DOHH2 (cell line): Measurements from ENCODE around the gene SMIM36.

ENCODE experiments used
- CTCF ChIP-seq: fragments of 200-600 bp; sonication (generic); IDR thresholded peaks from one replicate; pipeline ENCODE4 v1.5.1; 2014; ENCODE audit warnings: antibody characterized with exemption, mild to moderate bottlenecking, low read depth, low read length; ENCODE audit not compliant: poor library complexity, severe bottlenecking
- EZH2phosphoT487 ChIP-seq: fragments of 200-600 bp; sonication (generic); IDR thresholded peaks from 2 replicates; pipeline ENCODE4 v1.6.1; 2017; ENCODE audit warnings: borderline replicate concordance, mild to moderate bottlenecking, antibody characterized with exemption, low read length, moderate library complexity, mixed read lengths

- TF ChIP-seq EZH2phosphoT487 (no peak), CTCF (no peak)
These were observed 91.0 kb downstream of the SMIM36 start for GRCh38 chr17:55420067-55420775.
